Adrenal gland (tissue), 12 donors: ENCODE results near the gene HHIP. TPM values are rescaled to one million over a fixed set of nuclear protein-coding genes. Genes with fewer than 3 reads are reported as not detected.

ENCODE experiments used
- DNase-seq, 7 donors: peaks; one replicate each; pipeline ENCODE4 v3.0.0-alpha.2; 2019 to 2020
- H3K27ac ChIP-seq, 5 donors: fragments of 200-600 bp; sonication (generic) in 4 of 5; 1 replicate in 3 of 5; 2 replicates in 2 of 5; pipeline versions ENCODE4 v1.5.1 to v1.8.0; 2016 to 2020; ENCODE audit warnings: mild to moderate bottlenecking in 1 of 5
- H3K27me3 ChIP-seq: fragments of 200-600 bp; 2 replicates; pipeline ENCODE4 v1.8.0; 2021
- H3K36me3 ChIP-seq, 2 donors: fragments of 200-600 bp; replicated peaks in 1 of 2; 1 replicate in 1 of 2; 2 replicates in 1 of 2; pipeline versions ENCODE4 v1.5.1 to v1.8.0; 2018 to 2022
- H3K4me1 ChIP-seq, 2 donors: fragments of 200-600 bp; replicated peaks in 1 of 2; 1 replicate in 1 of 2; 2 replicates in 1 of 2; pipeline versions ENCODE4 v1.5.1 to v1.8.0; 2018 to 2021
- H3K4me3 ChIP-seq, 4 donors: fragments of 200-600 bp; sonication (generic) in 3 of 4; one replicate each; pipeline ENCODE4 v1.5.1; 2016 to 2018
- H3K9me3 ChIP-seq, 3 donors: fragments of 200-600 bp; sonication (generic) in 1 of 3; replicated peaks in 1 of 3; 1 replicate in 2 of 3; 2 replicates in 1 of 3; pipeline versions ENCODE4 v1.5.1 to v1.8.0; 2016 to 2021
- POLR2A ChIP-seq, 2 donors: fragments of 450-650 bp; IDR thresholded peaks; one replicate each; pipeline ENCODE4 v1.6.1; 2017; ENCODE audit warnings: antibody characterized with exemption in 2 of 2, mild to moderate bottlenecking in 2 of 2, moderate library complexity in 1 of 2
- WGBS, 4 donors: extraction: QIAGEN DNeasy Blood & Tissue Kit in 2 of 4; methylation state at CpG; one replicate each; pipeline versions ENCODE4 v1.1.5 to v1.1.7; 2013 to 2017; 5-methylcytosine and 5-hydroxymethylcytosine counted together
- intact Hi-C, 2 donors: fragments of 100-400 bp; cut with DNase I; formaldehyde crosslinking; loops; one replicate each; pipeline versions ENCODE4 v1.14.1 to v1.15.0; 2022 to 2023
- polyA plus RNA-seq, 3 donors: library from polyadenylated mRNA; stranded (reverse); fragments of 200-250 nt in 2 of 3; fragments of 350-450 nt in 1 of 3; fragmentation: Illumina TruSeq in 1 of 3; extraction: RNeasy Lipid Tissue Mini Kit (QIAGEN cat#74804) in 1 of 3; gene quantifications; one replicate each; pipeline ENCODE4 v1.2.3, GENCODE V29; 2013 to 2014
- total RNA-seq, 9 donors: library from RNA; depleted of rRNA in 4 of 9; stranded (reverse); fragments of >200 nt in 4 of 9; fragments of 120-200 nt in 1 of 9; fragmentation: NEBNext Ultra II Directional in 1 of 9; extraction: Animal tissue kit (Norgen Biotek cat#: 25700) in 1 of 9; gene quantifications; one replicate each; pipeline versions ENCODE4 v1.1.0 to v1.2.4, GENCODE V29; 2013 to 2023
- TF ChIP-seq, protein P1 (sequence below), 6 experiments: fragments of 450-650 bp in 4 of 6; fragments of 200-600 bp in 2 of 6; sonication (generic) in 1 of 6; IDR thresholded peaks; 1 replicate in 5 of 6; 2 replicates in 1 of 6; pipeline versions ENCODE4 v1.5.1 to v1.8.0; 2016 to 2021; ENCODE audit warnings: antibody characterized with exemption in 6 of 6, mild to moderate bottlenecking in 2 of 6, moderate library complexity in 1 of 6
- donor health status: healthy with polysubstance abuse.
- donor health status: Bipolar disorder and iron deficiency.
- donor health status: DM: yes; HTN: yes; CAD: no.
- donor health status: DM: no; HTN: no; CAD: no.
- donor health status: DM: no; HTN: no; CAD: no.
- donor health status: DM: yes; HTN: yes; CAD: no.

HHIP gene
- total and polyA plus RNA-seq, 12 donors: 2.1 to 169 (median 9.2) TPM

- H3K9me3 ChIP-seq: no peaks in the 10 kb centered on the region
- H3K27ac ChIP-seq: no peak overlapping the region
- no peak for DNase-seq
- no peaks in the 10 kb centered on the region for H3K36me3 ChIP-seq
- peaks cover 0 to 21% of the 10 kb centered on the region in 2 donors for H3K4me1 ChIP-seq
- TF ChIP-seq, protein P1, sequence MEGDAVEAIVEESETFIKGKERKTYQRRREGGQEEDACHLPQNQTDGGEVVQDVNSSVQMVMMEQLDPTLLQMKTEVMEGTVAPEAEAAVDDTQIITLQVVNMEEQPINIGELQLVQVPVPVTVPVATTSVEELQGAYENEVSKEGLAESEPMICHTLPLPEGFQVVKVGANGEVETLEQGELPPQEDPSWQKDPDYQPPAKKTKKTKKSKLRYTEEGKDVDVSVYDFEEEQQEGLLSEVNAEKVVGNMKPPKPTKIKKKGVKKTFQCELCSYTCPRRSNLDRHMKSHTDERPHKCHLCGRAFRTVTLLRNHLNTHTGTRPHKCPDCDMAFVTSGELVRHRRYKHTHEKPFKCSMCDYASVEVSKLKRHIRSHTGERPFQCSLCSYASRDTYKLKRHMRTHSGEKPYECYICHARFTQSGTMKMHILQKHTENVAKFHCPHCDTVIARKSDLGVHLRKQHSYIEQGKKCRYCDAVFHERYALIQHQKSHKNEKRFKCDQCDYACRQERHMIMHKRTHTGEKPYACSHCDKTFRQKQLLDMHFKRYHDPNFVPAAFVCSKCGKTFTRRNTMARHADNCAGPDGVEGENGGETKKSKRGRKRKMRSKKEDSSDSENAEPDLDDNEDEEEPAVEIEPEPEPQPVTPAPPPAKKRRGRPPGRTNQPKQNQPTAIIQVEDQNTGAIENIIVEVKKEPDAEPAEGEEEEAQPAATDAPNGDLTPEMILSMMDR (IDR thresholded peaks at IDR 0.05): no peak
- TF ChIP-seq POLR2A (IDR thresholded peaks at IDR 0.05): no peak
- H3K4me3 ChIP-seq: no peak overlapping the region
- intact Hi-C loops: no loop called here
- WGBS, 4 donors: 70 to 96% (median 85%) methylated on average over 5 of the region's 5 CpGs
- no peaks in the 10 kb centered on the region for H3K27me3 ChIP-seq
Observed at GRCh38 chr4:144703494-144703893, 57.5 kb downstream of the HHIP start.

DNA sequence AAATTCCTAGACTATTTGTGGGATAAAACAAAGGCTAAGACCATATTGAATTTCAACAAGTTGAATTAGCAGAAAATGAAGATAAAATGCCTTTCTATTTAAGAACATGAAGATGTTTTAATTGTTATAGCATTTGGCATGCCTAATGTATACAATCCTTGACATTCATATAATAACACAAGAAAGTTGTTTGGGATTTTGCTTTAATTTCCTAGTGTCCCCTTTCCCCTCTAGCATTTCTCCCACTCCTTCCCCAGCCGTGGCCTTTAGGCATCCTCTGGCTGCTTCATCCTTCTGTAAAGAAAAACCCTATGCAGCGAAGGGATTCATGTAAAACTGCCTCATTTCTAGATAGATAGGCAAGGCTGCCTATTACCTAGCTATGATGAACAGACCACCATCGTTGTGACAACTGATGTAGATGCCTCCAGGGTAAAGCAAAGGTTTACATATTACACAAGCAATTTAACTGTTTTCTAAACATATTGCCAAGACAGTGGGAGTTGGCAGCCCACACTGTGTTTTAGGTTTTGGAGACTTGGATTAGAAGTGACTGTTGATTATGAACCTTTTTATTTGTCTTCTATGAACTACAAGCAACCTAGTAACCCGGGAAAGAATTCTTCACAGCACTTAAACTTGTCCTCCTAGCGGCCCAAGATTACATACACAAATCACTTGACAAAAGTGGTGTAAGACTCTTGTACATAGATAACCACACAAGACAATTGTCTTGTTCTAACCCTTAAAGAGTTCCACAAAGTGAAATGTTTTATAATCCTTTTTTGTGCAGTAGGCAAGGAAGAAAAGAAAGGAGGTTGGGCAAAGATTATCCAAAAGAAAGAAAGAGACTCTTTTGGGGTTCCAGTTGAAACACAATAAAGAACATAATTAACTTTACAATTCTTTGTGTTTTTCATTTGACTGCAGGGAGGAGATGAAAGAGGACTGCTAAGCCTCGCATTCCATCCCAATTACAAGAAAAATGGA is 59.9 kb downstream of the HHIP start:
- no peak for TF ChIP-seq POLR2A (IDR thresholded peaks at IDR 0.05)
- TF ChIP-seq, protein P1 (IDR thresholded peaks at IDR 0.05): no peak
- Histone ChIP-seq H3K9me3 (no peaks in the 10 kb centered on the region), H3K4me1 (peaks cover 0 to 13% of the 10 kb centered on the region in 2 donors), H3K27me3 (no peaks in the 10 kb centered on the region), H3K36me3 (no peaks in the 10 kb centered on the region), H3K27ac (no peak overlapping the region), H3K4me3 (no peak overlapping the region)
- no peak for DNase-seq
- WGBS, 4 donors: 43 to 62% (median 52%) methylated on average over 6 of the region's 6 CpGs
- intact Hi-C loops: no loop called here

DNA sequence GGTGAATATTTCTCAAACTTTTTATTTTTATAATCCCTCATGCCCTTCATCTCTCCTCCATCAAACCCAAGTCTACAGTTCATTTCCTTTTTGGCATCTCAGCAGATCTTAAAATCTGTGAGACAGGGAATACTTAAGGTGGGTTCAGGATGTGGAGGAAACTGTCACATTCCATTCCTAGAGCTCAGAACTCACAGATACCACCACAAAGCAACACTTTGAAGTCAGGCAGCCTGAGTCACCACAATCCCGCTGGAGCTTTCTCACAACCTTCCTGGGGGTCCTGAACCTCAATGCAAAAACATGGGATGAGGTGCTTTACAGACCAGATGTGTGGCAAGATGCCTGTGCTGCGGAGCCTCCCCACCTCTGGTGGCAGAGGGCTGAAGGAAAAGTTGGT is 63.2 kb downstream of the HHIP start:
- intact Hi-C loops: no loop called here
- no peaks in the 10 kb centered on the region for H3K27me3 ChIP-seq
- H3K27ac ChIP-seq: no peak overlapping the region
- no peak for DNase-seq
- H3K4me3 ChIP-seq: no peak overlapping the region
- TF ChIP-seq, protein P1 (IDR thresholded peaks at IDR 0.05): no peak
- TF ChIP-seq POLR2A (IDR thresholded peaks at IDR 0.05): no peak
- H3K36me3 ChIP-seq: no peaks in the 10 kb centered on the region
- peaks cover 0 to under 1% (median 0%) of the 10 kb centered on the region in 3 donors for H3K9me3 ChIP-seq
- WGBS, 4 donors: 61 to 83% (median 73%) methylated on average over 2 of the region's 2 CpGs
- H3K4me1 ChIP-seq: no peaks in the 10 kb centered on the region

DNA sequence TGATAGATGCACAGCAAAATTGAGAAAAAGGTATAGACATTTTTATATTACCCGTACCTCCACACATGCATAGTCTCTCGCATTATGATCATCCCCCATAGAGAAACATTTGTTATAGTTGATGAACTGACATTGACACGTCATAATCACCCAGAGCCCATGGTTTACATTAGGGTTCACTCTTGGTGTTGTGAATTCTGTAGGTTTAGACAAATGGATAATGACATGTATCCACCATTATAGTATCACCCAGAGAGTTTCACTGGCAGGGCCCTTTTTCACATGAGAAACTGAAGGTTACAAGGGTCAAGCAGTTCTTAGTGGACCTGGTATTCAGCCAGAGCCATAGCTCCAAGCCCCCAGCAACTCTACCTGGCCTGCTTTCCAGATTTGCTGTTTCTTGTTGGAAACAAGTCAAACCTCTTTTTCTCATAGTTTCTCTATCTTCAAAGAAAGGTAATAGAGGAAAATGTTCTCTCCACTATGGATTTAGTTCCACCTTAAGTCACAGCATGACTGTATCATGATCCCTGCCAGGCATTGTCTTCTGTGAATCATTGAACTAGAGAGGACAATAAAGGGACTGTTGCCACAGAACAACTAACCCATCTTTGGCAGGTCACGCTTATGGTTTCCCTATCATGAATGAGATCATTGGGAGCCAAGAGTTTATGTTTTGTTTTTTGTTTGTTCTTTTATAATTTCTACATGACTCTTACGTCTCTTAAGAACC is 64.0 kb downstream of the HHIP start:
- DNase-seq: peak in 1 of 7 donors; percentile 5
- H3K27me3 ChIP-seq: no peaks in the 10 kb centered on the region
- H3K4me3 ChIP-seq: no peak overlapping the region
- no peaks in the 10 kb centered on the region for H3K36me3 ChIP-seq
- intact Hi-C loops: no loop called here
- no peaks in the 10 kb centered on the region for H3K4me1 ChIP-seq
- no peak overlapping the region for H3K27ac ChIP-seq
- WGBS, 4 donors: 81 to 86% (median 85%) methylated on average over 5 of the region's 5 CpGs
- TF ChIP-seq, protein P1 (IDR thresholded peaks at IDR 0.05): no peak
- TF ChIP-seq POLR2A (IDR thresholded peaks at IDR 0.05): no peak
- peaks cover 0 to 5% (median 0%) of the 10 kb centered on the region in 3 donors for H3K9me3 ChIP-seq
